ENCODE measurements around the gene EEF1A1.

EEF1A1 gene

GRCh38 chr6:73505142-73505541, 15.7 kb downstream of the EEF1A1 start:
- no peak for DNase-seq (ENCODE audit: low spot score)

- no peak for DNase-seq (ENCODE audit: low spot score)
Observed at GRCh38 chr6:73504160-73504559, 16.7 kb downstream of the EEF1A1 start.

- no peak for DNase-seq (ENCODE audit: low spot score)
Observed at GRCh38 chr6:73503027-73503772, 17.6 kb downstream of the EEF1A1 start.

DNA sequence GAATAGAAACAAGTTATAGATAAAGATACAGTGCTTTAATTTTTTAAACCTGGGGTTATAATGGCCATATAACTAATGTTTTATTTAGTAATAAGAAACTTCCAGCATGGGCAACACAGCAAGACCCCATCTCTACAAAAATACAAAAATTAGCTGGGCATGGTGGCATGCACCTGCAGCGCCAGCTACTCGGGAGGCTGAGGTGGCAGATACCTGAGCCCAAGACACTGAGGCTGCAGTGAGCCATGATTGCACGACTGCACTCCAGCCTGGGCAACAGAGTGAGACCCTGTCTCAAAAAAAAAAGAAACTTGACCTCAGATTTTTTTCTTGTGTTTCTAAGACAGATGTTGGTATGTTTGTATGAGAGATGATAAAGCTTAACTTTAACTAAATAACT, 22.9 kb downstream of the EEF1A1 start:
- DNase-seq (ENCODE audit: low spot score) = no peak

DNA sequence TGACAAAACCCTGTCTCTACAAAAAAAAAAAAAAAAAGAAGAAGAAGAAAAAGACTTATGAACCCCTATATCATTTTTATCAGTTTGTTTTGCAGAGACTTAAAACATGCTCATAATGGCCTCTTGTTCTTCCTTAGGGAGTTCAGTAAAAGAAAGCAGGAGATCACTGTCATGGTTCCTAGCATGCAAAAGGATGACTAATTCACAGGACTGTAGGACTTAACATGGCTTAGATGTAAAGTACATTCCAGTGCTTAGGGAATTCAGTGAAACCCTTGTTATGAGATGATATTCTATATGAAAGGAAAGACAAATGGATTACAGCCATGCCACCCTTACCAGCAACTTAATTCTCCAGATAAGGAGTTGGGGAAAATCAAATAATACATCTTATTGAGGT, 29.5 kb downstream of the EEF1A1 start:
- DNase-seq (ENCODE audit: low spot score) = no peak

GRCh38 chr6:73487473-73487872, 33.4 kb downstream of the EEF1A1 start:
- DNase-seq (ENCODE audit: low spot score) = no peak

DNA sequence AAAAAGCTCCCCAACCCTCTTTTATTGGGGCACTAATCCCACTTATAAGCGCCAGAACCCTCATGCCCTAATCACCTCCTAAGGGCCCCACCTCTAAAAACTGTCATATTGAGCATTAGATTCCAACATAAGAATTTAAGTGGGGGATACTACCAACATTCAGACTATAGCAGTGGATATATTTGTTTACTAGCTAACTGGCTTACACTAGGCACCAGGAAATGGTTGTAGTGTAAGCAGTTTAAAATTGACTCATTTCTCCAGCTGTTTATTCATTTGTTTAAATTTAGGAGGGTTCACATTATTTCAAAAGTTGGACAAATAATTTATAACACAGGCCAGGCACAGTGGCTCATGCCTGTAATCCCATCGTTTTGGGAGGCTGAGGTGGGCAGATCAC, 36.4 kb downstream of the EEF1A1 start:
- DNase-seq (ENCODE audit: low spot score) = no peak

DNA sequence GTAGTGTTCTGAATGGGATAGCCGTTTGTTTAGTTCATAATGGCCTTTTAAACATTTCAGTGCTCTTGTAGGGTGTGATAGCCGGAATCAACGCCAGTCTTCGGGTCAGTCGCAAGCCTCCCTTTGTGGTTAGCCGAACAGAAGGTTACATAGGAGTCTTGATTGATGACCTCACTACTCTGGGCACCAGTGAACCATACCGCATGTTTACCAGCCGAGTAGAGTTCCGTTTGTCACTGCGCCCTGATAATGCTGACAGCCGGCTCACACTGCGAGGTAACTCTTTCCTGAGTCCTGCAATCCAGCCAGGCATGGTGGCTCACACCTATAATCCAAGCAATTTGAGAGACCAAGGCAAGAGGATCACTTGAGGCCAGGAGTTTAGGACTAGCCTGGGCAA, 38.9 kb downstream of the EEF1A1 start:
- no peak for DNase-seq (ENCODE audit: low spot score)

DNA sequence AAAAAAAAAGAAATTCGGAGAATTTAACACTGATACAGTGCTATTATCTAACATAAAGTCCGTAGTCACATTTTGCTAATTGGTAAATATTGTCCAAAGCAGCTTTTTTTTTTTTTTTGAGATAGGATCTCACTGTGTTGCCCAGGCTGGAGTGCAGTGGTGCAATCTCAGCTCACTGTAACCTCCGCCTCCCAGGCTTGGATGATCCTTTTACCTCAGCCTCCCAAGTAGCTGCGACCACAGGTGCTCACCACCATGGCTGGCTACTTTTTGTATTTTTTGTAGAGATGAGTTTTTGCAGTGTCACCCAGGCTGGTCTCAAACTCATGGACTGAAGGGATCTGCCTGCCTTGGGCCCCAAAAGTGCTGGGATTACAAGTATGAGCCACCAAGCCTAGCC, 43.4 kb downstream of the EEF1A1 start:
- DNase-seq (ENCODE audit: low spot score) = no peak

GRCh38 chr6:73476723-73477122, 44.1 kb downstream of the EEF1A1 start:
- DNase-seq (ENCODE audit: low spot score) = no peak

DNA sequence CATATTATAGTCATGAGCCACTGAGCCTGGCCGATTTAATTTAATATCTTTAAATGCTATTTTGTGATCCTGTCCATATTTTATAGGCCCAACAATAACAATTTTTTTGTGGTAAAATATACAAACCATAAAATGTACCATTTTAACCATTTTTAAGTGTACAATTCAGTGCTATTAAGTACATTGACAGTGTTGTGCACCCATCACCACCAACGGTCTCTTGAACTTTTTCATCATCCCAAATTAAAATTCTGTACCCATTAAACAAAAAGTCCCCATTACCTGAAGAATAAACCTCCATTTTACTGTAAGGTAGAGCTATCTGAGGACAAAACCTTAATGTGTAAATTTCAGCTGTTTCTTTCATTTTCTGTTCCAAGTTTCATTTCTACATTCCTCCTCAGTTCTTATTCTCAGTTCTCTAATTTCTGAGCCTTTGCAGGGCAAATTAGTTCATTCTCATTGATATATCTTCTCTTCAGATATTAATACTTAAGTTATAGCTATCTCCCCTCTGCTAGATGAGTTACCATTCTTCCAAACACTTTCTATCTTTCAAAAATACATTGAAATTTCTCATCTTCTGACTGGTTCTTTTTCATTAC, 49.0 kb downstream of the EEF1A1 start:
- DNase-seq (ENCODE audit: low spot score) = peak; percentile 70
